ENCODE data around the gene PRKCA. TPM values are rescaled to one million over a fixed set of nuclear protein-coding genes. Genes with fewer than 3 reads are reported as not detected.

The PRKCA gene
- total and polyA plus RNA-seq, 10 of the 15 experiments (the other 5 are each of a cell fraction or from before 2014, with no cell fraction given) = 0.11 to 14.6 (median 0.72) TPM

- no peaks in the 10 kb centered on the region for H3K27me3 ChIP-seq (replicated peaks in 1 of 2; ENCODE audit: control insufficient read depth in 2 of 2, insufficient read depth in 2 of 2, low read length in 1 of 2)
- H3K9ac ChIP-seq (ENCODE audit: control insufficient read depth, insufficient read depth, low read length) = no peak overlapping the region
- POLR2A ChIA-PET = interaction anchor here (0.9 kb wide), 1 partner anchor 23 kb away, joined by 3 read pairs; no protein-coding TSS in a partner anchor
- no peak for FAIRE-seq
- intact Hi-C loops (cut with micrococcal nuclease; ENCODE audit: unreplicated experiment) (no loop called here), in situ Hi-C loops (cut with MboI) (no loop called here)
- no peak for ATAC-seq
- RAD21 ChIA-PET (ENCODE audit: unreplicated experiment) = no interaction called here
- no peaks in the 10 kb centered on the region for H3K9me3 ChIP-seq (replicated peaks; ENCODE audit: control insufficient read depth, insufficient read depth, low read length)
- BruUV-seq (replicated peaks) = no TSS peak
- H3K4me2 ChIP-seq (ENCODE audit: control insufficient read depth, insufficient read depth) = no peak overlapping the region
- H2AFZ ChIP-seq (ENCODE audit: control insufficient read depth, low read depth, low read length) = no peak overlapping the region
- no peak for DNase-seq (ENCODE audit: low read depth, low spot score)
- no peaks in the 10 kb centered on the region for H3K36me3 ChIP-seq (ENCODE audit: control insufficient read depth in 2 of 2, insufficient read depth in 2 of 2, low read length in 1 of 2)
- no peaks in the 10 kb centered on the region for H3K79me2 ChIP-seq (ENCODE audit: control insufficient read depth, insufficient read depth, low read length)
- H3K4me1 ChIP-seq (ENCODE audit: control insufficient read depth, insufficient read depth, low read length) = no peaks in the 10 kb centered on the region
- CTCF ChIA-PET = interaction anchor here (0.6 to 1.4 kb wide), 5 partner anchors 11 to 160 kb away, joined by 3 to 6 read pairs (median 4); no protein-coding TSS in a partner anchor
- no peaks in the 10 kb centered on the region; the same call in 1 of the 2 replicates for H4K20me1 ChIP-seq (ENCODE audit: control insufficient read depth, insufficient read depth)
- H3K27ac ChIP-seq (ENCODE audit: control insufficient read depth, insufficient read depth) = no peak overlapping the region
- SMC1A ChIA-PET (ENCODE audit: uncharacterized antibody, unreplicated experiment) = interaction anchor here (1.1 to 1.2 kb wide), 2 partner anchors 13 to 69 kb away, joined by 3 to 4 read pairs; no protein-coding TSS in a partner anchor
- no peak overlapping the region for H3K4me3 ChIP-seq
- WGBS (ENCODE audit: insufficient coverage, insufficient replicate concordance, low lambda C conversion rate, missing lambda C conversion rate) = 17% methylated on average over 11 of the region's 11 CpGs
- TF ChIP-seq SP1 (IDR thresholded peaks at IDR 0.05; ENCODE audit: low read depth, low read length) (no peak), NFIC (IDR thresholded peaks at IDR 0.05; ENCODE audit: low read depth, low read length) (no peak), NRF1 (conservative IDR thresholded peaks at IDR 0.05; ENCODE audit: low read depth, low read length) (no peak), MTA3 (IDR thresholded peaks at IDR 0.05; ENCODE audit: borderline replicate concordance, low read length) (no peak), CHD4 (IDR thresholded peaks at IDR 0.05) (no peak), ATF7 (IDR thresholded peaks at IDR 0.05; ENCODE audit: low read depth) (no peak), HDAC2 (IDR thresholded peaks at IDR 0.05) (no peak), STAT1 (conservative IDR thresholded peaks at IDR 0.05) (no peak), DPF2 (IDR thresholded peaks at IDR 0.05) (no peak), JUNB (IDR thresholded peaks at IDR 0.05) (no peak), USF2 (IDR thresholded peaks at IDR 0.05; ENCODE audit: borderline replicate concordance, low read depth, low read length) (no peak), USF1 (IDR thresholded peaks at IDR 0.05; ENCODE audit: borderline replicate concordance, extremely low read length, insufficient read depth, low read depth, low read length) (no peak), BCLAF1 (IDR thresholded peaks at IDR 0.05) (no peak), KLF5 (IDR thresholded peaks at IDR 0.05; ENCODE audit: partially characterized antibody) (no peak), BCL11A (IDR thresholded peaks at IDR 0.05; ENCODE audit: low read depth, low read length) (no peak), POU2F2 (IDR thresholded peaks at IDR 0.05; ENCODE audit: borderline replicate concordance, low read depth, low read length) (no peak), HSF1 (IDR thresholded peaks at IDR 0.05; ENCODE audit: low read depth, low read length) (no peak), ATF3 (IDR thresholded peaks at IDR 0.05; ENCODE audit: borderline replicate concordance, extremely low read depth, low read depth, low read length) (no peak)
Measured at GRCh38 chr17:66415366-66416206, 113.2 kb downstream of the PRKCA start.

Data from GM12878 (cell line).